HPDE6-E6E7 (cell line): ENCODE data around the gene TAX1BP1.
"Not testable (repeated sequence)": the region's sequence is repeated elsewhere in the genome, so short reads cannot be mapped to it uniquely, and the experiment has no call there.

ENCODE experiments used
- DNase-seq: peaks from one replicate; pipeline ENCODE4 v3.0.0; 2011; ENCODE audit warnings: missing footprints; ENCODE audit errors: extremely low spot score

TAX1BP1 gene

DNA sequence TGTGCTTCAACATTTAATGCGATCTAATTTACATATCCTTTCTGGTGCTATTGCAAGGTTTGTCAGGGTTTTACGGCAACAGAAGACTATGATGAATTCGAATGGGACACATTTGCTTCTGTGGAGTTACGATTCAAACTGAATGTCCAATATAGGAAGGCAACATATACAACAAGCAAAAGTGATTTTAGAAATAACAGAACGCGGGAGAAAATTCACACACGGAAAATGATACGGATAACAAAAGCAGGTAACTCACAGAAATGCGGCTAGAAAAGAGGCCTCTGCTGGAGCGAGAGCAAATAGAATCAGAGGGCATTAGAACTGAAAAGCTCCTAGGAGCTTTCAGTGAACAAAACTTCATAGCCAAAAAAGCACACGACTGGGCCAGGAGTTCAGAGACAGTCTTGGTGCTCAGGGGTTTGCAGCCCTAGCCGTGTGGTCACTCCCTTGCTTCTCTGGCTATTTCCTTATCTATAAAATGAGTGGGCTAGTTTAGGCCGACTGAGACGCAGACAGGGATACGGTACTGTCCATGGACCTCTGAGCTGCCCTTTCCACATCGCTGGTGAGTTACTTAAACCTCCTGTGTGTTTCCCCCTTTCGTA, 557 bp upstream of the TAX1BP1 start:
- DNase-seq, result peak; percentile 19

DNA sequence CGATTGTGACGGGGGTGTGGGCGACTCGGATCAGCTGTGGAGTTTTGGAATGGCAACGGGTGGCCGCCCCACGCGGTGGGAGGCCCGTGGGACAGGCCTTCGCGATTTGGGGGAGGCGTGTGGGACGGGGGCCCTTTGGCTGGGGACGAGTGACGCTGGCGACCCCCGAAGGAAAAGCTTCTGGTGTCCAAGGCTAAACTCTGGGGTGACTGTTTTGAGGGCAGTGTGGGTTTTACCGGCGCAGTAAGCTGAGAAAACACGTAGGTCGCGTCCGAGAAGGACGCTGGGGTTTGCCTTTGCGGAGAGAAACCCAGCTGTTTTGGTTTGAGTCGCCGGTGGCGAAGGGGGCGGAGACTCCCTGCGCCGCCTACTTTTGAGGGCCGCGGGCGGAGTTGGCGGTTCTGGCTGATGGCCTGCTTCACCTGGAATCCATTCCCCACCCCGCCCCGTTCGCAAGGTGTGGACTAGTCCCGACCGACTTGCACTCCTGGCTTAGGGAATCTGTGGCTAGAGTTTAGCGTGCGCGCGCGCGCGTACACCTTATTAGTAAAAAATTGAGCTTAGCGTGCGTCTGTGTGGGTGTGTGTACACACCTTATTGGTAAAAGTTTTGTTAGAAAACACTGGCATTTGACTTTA, 606 bp downstream of the TAX1BP1 start:
- DNase-seq, result peak; percentile 88

DNA sequence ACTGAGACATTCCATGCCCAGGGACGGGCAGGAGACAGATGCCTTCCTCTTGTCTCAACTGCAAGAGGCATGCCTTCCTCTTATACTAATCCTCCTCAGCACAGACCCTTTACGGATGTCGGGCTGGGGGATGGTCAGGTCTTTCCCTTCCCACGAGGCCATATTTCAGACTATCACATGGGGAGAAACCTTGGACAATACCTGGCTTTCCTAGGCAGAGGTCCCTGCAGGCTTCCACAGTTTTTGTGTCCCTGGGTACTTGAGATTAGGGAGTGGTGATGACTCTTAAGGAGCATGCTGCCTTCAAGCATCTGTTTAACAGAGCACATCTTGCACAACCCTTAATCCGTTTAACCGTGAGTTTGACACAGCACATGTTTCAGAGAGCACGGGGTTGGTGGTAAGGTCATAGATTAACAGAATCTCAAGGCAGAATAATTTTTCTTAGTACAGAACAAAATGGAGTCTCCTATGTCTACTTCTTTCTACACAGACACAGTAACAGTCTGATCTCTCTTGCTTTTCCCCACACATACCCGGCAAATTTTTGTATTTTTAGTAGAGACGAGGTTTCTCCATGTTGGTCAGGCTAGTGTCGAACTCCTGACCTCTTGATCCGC, 2.2 kb downstream of the TAX1BP1 start:
- DNase-seq, result not testable (repeated sequence)

DNA sequence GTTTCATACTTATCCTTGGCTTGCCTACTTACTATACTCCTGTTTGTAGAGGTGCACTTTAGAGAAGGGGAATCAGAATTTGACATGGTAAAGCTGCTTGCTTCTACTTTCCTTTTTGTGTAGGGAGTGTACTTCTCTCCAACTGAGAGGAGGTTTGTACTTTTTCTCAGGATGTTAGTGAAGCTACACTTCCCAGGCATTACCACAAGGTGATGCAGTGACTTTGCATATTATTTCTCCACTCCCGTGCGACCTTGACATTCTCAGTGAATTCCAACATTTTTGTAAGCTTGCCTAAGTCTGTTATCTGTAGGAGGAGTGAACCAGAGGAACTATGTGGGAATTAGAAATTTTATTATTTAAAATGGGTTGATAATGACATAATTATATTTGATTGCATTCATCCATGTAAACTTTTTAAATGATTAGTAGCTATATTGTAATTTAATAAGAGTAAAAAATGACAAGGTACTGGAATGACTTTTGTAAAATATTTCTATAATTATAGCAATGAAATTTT, 5.2 kb downstream of the TAX1BP1 start:
- peak; percentile 25 for DNase-seq

DNA sequence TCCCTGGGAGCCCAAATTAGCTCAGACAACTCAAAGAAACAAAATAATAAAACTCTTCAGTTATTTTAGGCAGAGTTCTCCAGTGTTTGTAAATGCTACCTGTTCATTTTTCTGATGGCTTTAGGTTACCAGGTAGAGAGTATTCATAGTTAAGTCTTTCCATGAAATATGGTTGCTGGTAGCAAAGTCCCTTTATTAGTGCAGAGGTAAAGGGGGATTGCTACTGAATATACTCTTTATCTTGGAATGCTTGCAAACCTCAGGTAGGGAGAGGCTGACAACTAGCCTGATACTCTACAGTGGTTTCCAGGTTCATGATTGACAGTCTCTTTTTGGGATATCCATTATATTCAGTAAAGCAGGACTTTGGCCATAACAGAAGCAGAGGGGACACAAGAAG, 6.5 kb downstream of the TAX1BP1 start:
- DNase-seq, result no peak

DNA sequence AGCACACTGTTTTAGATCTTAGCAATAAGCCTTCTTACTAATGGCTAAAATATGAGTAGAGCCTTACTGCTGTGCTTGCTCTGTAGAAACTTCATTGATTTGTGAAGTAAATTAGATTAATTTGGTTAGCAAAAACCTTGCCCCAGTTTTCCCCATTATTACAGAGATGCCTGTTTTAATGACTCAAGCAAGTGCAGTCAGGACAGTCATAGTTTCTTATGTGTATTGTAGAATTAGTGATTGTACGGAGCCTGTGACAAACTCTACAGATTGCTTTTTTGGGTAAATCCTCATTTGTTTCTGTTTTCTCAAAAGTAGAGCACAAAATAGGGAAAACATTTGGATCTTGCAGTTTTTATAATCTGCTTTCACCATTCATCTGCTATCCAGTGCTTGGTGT, 7.0 kb downstream of the TAX1BP1 start:
- no peak for DNase-seq

DNA sequence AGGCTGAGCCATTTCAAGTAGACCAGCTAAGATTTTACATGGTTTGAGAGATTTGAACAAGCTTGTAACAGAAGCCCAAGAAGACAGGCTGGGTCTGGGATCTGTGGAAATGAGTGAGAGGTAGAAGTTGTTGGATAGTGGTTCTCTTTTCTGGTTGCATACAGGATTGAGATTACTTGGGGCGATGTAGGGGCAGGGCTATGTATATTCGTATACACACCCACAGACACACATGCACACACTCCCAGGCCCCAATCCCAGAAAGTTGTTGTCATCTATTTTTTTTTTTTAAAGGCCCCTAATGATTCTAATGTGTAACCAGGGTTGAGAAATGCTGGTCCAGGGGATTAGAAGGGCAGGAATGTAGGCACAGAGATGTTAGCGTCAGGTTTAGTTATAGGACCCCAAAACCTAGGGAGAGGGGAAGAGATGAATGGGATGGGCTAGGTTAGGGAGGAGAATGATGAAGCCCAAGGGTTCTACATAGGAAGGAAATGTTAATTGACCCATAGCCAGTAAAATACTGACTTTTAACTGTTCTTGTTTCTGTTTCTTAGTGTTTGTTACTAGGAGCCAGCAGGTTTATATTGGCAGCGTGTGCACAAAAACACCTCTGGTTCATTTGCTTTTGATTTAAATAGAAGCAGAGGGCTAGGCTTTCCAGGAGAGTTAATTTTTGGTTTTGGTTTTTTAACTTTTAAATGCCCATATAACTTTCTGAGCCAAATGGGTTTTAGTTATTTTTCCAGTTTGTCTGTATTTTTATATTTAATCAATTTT, 7.8 kb downstream of the TAX1BP1 start:
- no peak for DNase-seq

DNA sequence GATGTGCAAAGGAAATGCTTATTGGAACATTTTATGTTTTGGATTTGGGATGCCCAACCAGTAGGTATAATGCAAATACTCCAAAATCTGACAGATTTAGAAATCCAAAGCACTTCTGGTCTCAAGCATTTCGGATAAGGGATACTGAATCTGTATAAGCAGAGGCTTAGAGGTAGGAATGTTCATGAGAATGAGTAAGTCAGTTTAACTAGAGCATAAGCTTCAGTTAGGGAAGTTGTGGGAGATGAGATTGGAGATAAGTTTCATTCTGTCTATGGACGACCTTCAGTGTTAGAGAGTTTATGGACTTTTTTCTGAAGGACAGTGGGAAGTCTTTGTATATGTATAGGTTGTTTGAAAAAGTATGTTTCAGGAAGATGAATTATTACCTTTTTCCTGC, 10.4 kb downstream of the TAX1BP1 start:
- DNase-seq, result no peak

DNA sequence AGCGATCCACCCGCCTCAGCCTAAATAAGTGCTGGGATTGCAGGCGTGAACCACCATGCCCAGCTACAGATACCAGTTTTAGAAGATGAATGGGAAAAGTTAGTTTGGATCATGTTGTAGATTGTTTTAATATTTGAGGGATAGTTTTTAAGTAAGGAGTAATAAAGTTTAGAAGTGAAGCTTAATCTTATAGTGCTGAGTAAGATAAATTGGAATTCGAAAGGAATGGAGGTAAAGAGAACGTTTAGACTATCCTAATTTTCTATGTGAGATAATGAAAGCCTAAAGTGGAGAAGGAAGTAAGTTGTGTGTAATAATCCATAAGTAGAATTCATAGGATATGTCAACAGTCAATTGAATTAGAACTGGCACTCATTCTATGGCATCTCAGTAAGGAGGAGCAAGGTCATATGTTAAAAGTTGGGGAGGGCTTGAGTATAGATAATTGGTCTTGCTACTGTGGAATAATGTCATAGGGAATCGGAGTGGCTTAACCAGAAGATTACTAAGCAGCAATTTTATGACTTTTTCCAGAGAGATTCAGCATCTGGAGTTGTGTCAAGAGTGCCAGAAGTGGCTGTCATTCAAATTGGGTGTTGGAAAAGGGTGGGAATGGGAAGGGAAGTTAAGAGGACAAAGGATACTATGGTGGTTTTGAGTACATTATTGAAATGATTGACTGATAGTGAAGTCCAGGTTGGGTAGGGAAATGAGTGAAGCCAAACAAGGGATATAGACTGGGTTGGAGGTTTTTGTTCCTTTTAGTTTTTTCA, 12.1 kb downstream of the TAX1BP1 start:
- no peak for DNase-seq

DNA sequence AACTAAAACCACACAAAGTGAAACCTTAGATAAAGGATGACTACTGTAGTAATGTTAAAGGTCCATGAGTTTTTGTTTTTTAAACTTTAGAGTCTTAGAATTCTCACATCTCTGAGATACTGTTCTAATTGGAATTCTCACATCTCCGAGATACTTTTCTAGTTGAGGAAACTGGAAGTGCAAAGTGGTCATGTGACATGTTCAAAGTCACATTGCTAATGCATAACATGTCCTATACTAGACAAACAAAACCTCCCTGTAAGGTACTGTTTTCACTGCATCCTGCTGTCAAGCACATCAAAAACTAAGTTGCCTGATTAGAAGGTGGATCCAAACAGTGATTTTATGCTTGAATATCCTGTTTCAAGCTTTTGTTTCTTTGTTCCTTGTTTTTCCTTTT, 13.9 kb downstream of the TAX1BP1 start:
- no peak for DNase-seq

DNA sequence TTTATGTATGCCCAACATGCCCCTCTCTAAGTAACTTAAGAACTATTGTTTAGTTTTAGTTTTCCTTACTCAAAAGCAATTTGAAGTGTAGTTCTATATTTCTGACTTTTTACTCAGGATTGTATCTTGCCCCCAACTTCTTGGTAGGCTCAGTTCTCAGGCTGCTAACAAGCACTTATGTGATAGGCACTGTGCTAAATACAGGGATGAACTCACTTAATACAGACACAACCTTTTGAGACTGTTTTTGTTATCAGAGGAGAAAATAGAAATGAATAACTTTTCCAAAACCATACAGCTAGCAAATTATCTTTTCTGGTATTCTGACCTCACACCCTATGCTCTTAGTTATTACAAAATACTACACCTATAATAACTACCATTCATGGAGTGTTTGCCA, 16.3 kb downstream of the TAX1BP1 start:
- DNase-seq, result no peak

DNA sequence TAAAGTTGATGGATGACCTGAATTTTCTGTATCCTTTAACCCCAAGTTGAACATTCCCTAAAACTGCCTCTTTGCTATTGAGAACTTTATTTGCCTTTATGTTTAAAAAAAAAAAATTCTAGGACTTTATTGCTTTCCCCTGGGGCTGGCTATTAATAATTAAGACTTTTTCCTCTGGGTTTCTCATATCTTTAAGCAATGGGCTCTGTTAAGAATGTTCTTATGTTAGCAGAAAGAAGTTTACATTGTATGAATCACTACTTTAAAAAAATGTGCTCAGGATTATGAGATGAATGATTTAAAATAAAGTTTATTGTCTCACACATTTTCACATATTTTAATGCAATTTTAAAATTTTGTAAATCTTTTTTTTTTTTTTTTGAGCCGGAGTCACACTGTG, 19.5 kb downstream of the TAX1BP1 start:
- no peak for DNase-seq

DNA sequence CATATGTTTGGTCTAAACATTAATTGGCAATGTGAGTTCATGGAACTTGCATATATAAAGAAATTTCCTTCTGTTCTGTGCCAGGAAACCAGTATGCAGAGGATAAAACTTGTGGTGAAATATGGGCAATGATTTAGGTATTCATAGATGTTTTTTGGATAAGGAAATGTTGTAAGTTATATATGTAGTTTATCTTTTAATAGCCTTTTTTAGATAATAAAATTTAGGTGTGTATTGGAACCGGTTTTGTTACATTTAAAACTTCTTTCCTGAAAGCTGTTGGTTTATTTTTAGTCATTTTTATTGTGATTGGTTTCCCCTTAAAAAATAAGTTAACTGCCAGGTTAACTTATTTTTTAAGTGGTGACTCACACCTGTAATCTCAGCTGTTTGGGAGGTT, 22.1 kb downstream of the TAX1BP1 start:
- DNase-seq, result no peak

DNA sequence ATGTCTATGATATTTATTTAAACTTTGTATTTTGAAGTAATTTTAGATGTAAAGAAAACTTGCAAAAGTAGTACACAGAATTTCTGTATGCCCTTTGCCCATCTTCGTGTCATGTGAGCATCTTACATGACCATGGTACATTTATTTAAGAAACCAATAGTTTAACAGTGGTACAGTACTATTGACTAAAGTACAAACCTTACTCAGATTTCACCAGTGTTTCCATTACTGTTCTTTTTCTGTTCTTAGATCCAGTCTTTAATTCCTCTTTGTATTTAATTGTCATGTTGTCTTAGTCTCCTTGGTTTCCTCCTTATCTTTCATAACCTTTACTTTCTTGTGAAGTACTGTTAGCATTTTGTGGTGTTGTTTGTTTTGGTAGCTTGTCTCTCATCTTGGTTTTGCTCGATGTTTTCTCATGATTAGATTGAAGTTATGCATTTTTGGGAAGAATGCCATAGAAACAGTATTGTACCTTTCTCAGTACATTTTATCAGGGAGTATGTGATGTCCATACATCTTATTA, 24.1 kb downstream of the TAX1BP1 start:
- no peak for DNase-seq

DNA sequence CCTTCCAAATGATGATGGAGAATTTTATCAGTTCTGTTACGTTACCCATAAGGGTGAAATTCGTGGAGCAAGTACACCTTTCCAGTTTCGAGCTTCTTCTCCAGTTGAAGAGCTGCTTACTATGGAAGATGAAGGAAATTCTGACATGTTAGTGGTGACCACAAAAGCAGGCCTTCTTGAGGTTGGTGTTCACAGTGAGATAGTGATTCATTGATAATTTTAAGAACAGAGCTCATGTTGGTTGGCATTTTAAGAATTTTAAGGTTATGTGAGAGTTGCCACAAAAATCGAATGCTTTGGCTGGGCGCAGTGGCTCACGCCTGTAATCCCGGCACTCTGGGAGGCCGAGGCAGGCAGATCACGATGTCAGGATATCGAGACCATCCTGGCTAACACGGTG, 25.9 kb downstream of the TAX1BP1 start:
- no peak for DNase-seq

DNA sequence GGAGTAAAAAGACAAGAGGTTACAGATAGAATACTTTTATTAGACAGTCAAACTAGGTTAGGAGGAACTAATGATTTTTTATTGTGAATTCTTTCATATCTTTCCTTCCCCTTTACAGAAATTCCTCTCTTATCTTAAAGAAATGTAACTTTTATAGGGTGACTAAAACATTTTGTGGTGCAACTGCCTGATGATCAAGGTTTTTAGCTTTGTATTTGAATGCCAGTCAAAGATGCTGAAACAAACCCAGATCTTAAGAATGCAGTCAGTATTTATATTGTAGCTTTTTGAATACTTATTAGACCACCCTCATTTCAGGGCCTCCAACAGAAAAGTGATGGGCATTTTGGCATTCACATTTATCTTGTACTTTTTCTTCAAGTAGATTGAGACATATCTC, 27.4 kb downstream of the TAX1BP1 start:
- no peak for DNase-seq

DNA sequence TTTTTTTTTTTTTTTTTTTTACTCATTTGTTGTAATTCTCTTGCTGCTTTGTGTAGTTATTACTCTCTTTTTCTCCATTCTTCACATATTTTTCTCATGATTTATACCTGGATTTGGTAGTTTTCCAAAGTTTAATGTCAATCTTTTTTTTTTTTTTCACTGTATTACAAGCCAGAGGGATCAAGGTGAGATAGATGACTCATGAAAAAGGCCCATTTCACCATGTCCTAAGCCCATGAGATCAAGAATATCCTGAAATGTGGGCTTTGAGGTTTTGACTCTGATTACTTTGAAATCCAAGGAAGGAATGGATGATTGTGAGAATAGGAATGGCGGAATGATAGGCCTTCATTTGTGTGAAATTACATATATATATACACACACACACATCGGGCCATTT, 31.1 kb downstream of the TAX1BP1 start:
- DNase-seq, result peak; percentile 58

DNA sequence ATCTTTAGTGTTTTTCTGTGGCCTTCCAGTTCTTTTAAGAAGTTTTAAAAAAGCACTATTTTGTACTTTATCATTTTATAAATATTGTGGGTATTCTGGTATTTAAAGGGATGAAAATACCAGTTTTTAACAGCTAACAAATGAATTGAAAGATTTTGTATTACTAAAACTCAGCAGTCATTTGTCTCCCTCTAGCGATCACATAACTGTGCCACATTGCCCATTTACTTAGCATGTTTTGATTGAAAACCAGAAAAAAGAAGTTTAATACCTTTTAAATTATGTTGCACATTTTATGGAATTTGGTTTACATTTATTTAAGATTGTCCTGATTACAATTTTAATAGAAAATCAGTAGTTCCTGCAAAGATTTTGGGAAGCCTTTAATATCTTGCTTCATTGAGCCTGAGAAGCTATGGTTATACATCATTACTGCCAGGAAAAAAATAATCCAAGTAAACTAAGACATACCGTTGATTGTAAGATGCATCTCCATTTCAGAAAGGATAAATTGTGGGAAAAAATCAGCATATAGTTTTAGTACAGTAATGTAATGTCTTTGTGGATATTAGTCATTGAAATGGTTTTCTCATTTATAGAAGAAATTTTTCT, 34.9 kb downstream of the TAX1BP1 start:
- DNase-seq, result no peak

DNA sequence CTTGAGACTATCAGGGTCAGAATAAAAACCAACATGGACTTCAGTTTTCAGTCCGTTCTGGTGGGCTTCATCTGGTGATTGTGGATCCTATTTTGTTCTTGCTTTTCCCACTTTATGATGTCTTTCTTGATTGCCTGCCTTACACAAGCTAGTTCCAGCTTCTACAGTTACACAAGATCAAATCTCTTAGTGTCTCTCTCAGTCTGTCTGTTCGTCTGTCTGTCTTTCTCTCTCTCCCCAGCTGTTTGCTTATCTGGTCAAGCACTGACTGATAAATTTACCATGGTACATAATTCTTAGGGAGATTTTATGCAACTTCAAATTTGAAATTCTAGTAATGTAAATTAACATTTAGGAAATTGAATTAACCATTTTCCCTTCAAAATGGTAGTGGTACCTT, 35.8 kb downstream of the TAX1BP1 start:
- DNase-seq, result no peak

DNA sequence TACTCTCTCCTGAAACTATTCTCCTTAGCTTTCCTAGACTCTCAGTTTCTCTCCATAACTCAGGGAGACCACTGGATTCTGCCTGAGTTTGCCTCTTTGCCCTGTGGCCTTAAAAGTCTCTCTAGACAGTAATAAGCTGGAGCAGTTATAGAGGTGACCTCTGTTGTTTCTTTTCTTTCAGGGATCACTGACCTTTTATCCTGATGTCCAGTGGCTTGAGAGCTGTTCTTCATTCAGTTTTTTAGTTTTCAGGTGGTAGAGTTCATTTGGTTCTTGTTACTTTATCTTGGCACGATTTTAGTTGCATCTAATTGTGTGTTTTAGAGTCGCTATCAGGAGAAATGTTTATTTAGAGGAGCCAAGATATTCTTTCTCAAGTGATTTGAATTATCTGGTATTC, 37.7 kb downstream of the TAX1BP1 start:
- DNase-seq, result no peak

DNA sequence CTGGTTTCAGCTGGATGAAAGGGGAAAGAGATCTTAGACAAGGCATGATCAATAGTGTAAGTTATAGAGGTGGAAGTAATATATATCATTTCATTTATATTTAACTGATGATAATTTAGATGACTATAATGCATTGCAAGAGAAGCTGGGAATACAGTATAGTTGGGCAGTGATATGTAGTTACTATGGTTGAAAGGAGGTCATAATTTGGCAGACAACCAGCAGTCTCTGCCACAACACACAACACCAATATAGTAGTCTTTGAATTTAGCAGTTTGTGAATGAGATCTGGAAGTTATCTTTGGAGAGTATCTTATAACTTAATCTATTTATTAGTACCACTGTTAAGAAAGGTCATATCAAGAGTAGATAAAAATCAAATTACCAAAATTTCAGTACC, 39.9 kb downstream of the TAX1BP1 start:
- no peak for DNase-seq
